H1 (cell line): Measurements from ENCODE around the gene SIM2.

Experiments
- CHD2 ChIP-seq: IDR thresholded peaks from 2 replicates; pipeline ENCODE4 v1.6.1; 2012; ENCODE audit warnings: low read length, improper control_type of control experiment
- EP300 ChIP-seq, 2 experiments: IDR thresholded peaks; 1 replicate in 1 of 2; 2 replicates in 1 of 2; pipeline ENCODE4 v1.6.1; 2011 to 2012; ENCODE audit warnings: low read depth in 2 of 2, low read length in 2 of 2, mild to moderate bottlenecking in 2 of 2, borderline replicate concordance in 1 of 2, inconsistent platforms in 1 of 2, moderate library complexity in 1 of 2
- EZH2 ChIP-seq: fragments of 200-600 bp; sonication (generic); IDR thresholded peaks from 2 replicates; pipeline ENCODE4 v1.7.1; 2012; ENCODE audit warnings: low read depth, mild to moderate bottlenecking, moderate library complexity, low read length, inconsistent platforms; ENCODE audit not compliant: severe bottlenecking
- SP2 ChIP-seq: IDR thresholded peaks from 2 replicates; pipeline ENCODE4 v1.6.1; 2012; ENCODE audit warnings: mild to moderate bottlenecking, low read length, inconsistent platforms
- TCF12 ChIP-seq: IDR thresholded peaks from 2 replicates; pipeline ENCODE4 v1.6.1; 2011; ENCODE audit warnings: low read depth, mild to moderate bottlenecking, low read length
- TF ChIP-seq, protein P1 (sequence below), 3 experiments: IDR thresholded peaks; 1 replicate in 2 of 3; 2 replicates in 1 of 3; pipeline versions ENCODE4 v1.5.1 to v1.6.1; 2011; ENCODE audit warnings: low read length in 3 of 3, mild to moderate bottlenecking in 3 of 3, inconsistent platforms in 2 of 3, low read depth in 1 of 3, moderate library complexity in 1 of 3; ENCODE audit not compliant: insufficient read depth in 1 of 3; ENCODE audit errors: control extremely low read depth in 1 of 3

DNA sequence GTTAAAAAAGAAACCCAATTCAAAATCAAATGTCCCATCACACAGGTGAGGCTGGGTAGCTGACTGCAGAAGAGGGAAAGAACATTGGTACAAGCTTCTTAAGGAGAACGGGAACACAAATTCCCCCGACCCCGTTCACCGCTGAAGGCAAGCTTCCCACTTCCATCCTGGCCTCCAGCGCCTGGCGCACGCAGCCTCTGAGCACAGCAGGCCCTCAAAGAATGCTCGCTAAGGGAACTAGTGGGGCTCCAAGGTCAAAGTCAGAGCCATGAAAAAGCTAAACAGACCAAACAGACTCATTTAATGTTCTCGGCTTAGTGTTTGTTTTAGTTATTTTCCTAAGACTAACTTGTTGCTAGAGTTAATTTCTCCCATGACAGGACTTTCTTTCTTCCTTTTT, 63.7 kb downstream of the SIM2 start:
- TF ChIP-seq, protein P1, sequence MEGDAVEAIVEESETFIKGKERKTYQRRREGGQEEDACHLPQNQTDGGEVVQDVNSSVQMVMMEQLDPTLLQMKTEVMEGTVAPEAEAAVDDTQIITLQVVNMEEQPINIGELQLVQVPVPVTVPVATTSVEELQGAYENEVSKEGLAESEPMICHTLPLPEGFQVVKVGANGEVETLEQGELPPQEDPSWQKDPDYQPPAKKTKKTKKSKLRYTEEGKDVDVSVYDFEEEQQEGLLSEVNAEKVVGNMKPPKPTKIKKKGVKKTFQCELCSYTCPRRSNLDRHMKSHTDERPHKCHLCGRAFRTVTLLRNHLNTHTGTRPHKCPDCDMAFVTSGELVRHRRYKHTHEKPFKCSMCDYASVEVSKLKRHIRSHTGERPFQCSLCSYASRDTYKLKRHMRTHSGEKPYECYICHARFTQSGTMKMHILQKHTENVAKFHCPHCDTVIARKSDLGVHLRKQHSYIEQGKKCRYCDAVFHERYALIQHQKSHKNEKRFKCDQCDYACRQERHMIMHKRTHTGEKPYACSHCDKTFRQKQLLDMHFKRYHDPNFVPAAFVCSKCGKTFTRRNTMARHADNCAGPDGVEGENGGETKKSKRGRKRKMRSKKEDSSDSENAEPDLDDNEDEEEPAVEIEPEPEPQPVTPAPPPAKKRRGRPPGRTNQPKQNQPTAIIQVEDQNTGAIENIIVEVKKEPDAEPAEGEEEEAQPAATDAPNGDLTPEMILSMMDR (IDR thresholded peaks at IDR 0.05; ENCODE audit: control extremely low read depth in 1 of 3, insufficient read depth in 1 of 3, low read depth in 1 of 3, low read length in 3 of 3), result no peak
- TF ChIP-seq CHD2 (no peak), SP2 (no peak), TCF12 (no peak), EZH2 (no peak), EP300 (IDR thresholded peaks at IDR 0.05; ENCODE audit: borderline replicate concordance in 1 of 2, low read depth in 2 of 2, low read length in 2 of 2) (no peak)
